GM19452 (cell line): ENCODE data around the gene PDGFRB.
A peak's percentile ranks its signal among the peaks of the same experiment; 100 is the strongest.

Experiments
- ATAC-seq: cut with Tn5 transposase; IDR thresholded peaks from one replicate; pipeline ENCODE4 v1.9.1; 2021; ENCODE audit not compliant: unreplicated experiment

Gene PDGFRB

DNA sequence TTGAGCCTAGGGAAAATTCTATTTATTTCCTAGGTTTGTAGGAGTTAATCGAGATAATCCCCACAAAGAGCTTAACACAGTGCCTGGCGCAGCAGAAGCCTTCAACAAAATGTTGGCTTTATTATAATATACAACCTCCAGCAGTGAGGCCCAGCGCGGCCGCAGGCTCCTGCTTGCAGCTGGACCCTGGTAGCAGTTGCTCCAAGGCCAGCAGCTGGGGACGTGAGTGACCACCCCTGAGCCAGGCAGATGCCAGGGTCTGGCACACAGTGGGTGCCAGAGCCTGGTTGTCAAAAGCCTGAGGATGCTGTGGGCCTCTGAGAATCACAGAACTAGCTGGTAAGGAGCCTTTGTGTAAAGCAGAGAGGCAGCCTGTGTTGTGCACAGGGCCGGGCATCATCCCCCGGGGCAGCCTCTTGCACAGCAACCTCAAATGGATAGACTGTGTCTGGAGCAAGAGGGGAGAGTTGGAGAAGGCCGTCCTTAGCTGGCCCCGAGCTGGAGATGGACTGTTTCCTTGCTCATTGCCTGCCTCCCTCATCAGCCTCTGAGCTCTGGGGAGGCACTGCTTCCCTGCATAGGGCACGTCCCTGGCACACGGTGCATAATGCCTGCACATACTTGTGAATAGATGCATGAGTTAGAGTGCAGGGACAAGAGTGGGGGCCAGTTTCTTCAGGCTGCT, 86.5 kb downstream of the PDGFRB start:
- ATAC-seq = no peak

DNA sequence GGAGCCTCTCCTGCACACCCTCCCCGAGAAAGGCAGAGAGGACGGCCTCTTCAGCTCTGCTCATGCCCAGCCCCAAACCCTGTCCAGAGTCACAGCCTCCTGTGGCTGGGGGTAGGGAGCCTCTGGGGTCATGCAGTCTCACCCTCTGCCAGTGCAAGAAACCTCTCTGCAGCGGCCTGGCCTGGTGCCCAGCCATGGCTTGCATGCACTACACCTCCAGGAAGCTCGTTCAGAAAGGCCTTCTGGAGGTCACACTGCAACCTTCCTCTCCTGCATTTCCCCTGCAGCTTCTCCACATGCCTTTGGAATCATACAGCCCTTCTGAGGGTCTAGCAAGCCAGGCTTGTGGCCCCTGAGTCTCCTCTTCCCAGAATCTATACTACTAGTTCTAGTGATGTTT, 87.2 kb downstream of the PDGFRB start:
- ATAC-seq = no peak

DNA sequence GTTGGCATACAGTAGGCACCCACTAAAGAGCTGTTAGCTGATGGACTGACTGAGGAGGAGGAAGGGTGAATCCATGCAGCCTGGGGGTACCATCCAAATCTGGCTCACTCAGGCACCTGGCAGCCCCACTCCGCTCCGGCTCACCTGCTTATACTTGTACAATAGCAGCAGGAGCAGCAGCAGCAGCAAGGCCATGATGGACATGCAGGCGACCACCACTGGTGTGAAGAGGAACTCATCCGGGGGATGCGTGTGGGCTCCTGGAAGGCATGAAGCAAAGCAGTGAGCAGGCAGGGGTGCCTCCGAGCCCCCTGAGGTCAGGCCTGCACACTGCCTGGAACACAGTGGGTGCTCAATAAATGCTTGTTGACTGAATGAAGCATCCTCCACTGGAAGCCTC, 87.6 kb downstream of the PDGFRB start:
- ATAC-seq = no peak

DNA sequence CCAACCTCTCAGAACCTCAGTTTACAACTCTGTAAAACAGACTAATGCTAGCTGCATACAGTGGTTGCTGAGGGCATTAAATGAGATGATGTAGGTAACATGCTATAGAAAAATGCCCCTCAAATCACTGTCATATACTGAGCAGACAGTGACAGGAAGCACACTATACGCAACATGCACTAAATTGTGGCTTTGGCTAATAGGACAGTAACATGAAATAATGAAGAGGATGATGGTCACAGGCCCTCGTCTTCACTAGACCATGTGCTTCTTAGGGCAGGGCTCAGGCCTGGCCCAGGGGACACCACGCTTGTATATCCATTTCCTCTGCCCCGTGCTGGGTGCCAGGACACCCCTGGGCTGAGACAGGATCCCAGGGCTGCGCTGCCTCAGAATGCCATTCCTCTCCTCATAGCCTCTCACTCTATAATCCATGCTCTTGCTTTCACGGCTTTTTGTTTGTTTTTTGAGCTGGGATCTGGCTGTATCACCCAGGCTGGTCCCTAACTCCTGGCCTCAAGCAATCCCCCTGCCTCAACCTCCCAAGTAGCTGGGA, 88.2 kb downstream of the PDGFRB start:
- ATAC-seq = peak; percentile 34

DNA sequence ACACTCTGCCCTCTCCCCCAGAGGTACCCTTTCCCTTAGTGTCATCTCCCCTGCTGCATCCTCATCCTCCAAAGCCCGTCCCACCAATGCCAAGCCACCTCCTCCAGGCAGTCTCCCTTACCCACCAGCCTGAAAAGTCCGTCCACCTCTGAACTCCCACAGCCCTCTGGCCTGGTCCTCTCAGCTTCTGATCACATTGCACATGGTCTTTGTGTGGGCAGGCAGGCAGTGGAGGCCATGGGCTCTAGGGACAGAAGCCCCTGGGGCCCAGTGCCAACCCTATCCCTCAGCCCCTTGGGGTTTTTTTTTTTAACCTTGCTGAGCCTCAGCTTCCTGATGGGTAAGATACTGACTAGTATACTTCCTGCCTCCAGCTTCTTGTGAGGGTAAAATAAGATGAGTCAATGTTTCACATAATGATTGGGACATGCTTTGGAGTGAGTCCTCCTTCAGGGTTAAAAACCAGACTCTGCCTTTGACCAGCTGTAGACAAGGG, 88.7 kb downstream of the PDGFRB start:
- ATAC-seq = peak; percentile 80

- ATAC-seq = no peak
Observed at GRCh38 chr5:150066436-150066835, 89.2 kb downstream of the PDGFRB start.

DNA sequence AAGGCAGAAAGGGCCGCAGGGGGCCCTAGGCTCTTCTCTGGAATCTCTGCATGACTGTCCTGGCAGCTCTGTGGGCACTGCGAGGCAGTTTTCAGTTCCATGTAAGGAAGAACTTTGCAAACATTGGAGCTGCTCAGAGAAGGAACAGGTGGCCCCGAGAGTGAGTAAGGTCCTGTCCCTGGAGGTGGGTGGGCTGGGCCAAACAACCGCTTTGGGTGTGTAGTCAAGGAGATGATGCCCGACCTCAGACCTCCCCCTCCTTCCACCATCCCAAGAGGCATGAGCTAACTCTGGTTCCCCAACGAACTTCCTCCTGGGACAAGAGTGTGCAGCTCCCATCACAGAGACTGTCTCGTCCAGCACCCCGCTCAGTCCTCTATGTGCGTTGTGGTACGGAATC, 89.8 kb downstream of the PDGFRB start:
- no peak for ATAC-seq

GRCh38 chr5:150065346-150065745, 90.3 kb downstream of the PDGFRB start:
- ATAC-seq = no peak

DNA sequence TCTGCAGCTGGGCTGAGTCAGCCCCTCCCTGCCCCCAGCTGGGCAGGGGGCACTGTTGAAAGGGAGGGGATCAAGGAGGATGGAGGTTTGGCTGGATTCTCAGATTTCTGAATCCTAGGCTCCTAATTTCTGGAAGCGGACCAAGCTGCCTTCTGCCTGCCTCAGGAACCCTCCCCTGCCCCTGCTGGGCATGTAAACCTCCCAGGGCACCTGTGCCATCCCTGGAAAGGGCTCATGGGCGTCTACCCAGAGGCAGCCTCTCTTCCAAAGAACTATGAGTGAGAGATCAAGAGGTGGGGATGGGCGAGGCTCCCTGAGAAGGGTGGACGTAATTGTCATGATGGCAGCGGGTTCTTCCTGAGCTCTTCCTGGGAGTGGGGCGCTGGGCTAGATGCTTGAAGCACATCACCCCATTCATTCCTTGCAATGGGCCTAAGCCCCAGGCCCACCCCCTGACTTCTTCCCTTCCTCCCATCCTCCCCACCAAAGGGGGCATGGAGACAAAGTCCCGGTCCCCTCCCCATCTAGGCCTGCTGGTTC, 90.9 kb downstream of the PDGFRB start:
- ATAC-seq = no peak
